Activated CD8-positive, alpha-beta memory T cell treated with anti-CD3 and anti-CD28 coated beads for 24 hours (primary cell): ENCODE measurements around the gene TIGAR.
A peak's percentile ranks its signal among the peaks of the same experiment; 100 is the strongest.

Source experiments
- DNase-seq: peaks from one replicate; pipeline ENCODE4 v3.0.0-alpha.2; 2020

Gene TIGAR

DNA sequence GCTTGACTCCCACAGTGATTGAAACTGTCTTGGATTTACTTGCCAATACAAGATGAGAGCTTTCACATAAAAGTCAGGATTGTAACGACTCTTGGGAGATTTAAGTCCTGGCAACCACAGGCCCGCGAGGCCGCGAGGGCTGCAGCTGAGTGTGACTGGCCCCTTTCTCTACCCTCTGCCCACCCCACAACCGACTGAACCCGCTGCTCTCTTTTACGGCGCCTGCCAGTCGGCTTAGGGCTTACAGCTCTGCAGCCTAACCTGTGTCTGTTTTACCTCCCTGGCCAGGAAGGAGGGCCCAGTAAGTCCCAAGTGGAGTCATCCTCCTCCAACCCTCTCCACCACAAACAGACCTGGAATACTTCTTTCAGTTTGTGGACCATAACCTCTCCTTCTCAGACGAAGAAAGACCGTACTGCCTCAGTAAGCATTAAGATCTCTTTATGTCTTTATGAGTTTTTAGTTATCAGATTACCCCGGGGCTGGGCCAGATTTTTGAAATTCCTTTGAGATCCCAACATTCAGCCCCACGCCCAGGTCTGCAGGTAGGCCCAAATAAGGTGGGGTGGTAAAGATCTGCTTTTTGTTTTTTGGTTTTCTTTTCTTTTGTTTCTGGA, 12.6 kb upstream of the TIGAR start:
- no peak for DNase-seq

DNA sequence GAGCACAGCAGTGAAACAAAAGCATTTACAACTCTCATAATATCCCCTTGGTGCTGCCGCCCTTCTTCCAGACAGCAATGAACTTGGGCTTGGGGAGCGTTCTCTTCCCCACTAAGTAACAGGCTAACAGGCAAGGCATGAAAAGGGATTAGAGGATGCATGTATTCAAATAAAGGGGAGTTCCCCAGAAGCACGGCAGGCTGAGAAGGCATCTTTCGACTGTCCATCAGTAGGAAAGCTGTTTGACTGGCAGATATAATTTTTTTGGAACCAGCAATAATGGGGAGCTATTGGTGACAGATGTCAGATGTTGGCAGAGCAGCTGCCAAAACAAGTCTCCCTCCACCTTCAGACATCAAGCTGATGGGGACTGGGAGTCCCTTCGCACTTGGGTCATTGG, 9.2 kb upstream of the TIGAR start:
- no peak for DNase-seq

DNA sequence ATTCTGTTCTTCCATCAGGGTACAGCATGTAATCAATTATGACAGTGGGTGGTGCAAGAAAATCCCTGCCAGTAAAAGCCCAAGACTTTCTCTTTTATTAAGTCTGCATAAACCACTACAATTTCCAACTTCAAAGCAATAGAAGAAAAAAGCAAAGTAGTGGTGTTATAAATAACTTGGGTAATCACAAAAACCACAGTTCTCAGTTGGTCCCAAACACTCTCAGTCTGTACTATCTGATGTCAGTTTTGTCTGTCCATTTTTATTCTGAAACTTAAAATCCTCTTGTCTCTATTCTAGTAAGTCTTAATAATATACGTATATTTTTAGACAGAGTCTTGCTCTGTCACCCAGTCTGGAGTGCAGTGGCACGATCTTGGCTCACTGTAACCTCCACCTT, 8.8 kb upstream of the TIGAR start:
- DNase-seq: no peak

DNA sequence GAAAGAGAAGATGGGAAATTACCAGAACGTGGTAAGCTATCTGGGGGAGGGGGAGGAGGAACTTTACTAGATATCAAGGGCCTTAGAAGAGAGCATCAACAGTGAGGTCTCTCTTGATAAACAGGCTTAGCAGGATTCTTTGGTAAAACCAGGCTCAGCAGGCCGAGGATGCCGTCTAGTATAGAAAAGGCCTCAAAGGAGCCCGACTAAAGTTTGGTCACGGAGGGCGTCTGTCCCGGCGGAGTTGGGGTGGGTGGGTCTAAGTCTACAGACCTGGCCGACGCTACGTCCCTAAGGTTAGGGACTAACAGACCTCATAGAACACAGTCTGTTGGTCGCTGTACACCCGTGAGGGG, 538 bp upstream of the TIGAR start:
- DNase-seq: no peak

DNA sequence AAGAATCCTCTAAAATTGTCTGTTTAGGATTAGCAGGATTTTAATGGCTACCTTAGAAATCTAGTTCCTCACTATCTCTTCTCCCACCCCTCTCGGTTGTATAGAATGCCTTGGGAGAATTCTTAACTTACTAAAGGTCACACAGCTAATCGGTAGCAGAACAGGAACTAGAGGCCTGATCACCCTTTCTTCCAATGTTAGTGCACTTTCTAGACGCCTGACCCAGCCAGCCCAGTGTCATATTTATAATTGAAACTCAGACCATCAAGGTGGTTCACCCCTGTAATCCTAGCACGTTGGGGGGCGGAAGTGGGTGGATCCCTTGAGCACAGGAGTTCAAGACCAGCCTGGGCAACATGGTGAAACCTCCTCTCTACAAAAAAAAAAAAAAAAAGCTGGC, 1.7 kb downstream of the TIGAR start:
- no peak for DNase-seq

DNA sequence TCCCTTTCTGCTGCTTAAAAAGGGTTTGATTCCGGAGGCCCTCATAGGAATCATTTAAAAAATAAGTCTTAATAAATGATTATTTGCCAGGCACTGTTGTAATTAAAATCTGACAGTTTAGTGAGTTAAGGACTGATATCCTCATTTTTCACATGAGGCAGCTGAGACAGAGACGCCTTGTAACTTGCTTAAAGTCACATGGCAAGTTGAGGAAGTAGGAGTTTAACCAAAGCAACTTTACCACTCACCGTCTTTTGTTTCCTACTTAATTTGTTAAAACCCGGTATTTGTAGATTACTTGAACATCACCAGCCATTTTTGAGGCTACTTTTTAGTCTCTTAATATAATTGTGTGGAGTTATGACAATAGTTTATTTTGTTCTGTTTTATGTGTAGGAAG, 2.4 kb downstream of the TIGAR start:
- no peak for DNase-seq

DNA sequence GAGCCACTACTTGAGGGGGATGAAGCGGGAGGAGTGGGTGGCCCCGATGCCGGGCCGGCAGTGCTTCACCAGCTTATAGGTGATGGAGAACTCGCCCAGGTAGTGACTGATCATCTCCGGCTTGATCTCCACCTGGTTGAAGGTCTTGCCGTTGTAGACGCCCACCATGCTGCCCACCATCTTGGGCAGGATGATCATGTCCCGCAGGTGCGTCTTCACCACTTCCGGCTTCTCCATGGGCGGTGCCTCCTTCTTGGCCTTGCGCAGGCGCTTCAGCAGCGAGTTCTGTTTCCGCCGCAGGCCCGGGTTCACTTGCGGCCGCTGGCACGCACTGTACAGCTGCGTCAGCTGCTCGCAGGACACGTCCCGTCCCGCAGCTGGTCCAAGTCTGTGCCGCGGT, 3.4 kb downstream of the TIGAR start:
- no peak for DNase-seq

DNA sequence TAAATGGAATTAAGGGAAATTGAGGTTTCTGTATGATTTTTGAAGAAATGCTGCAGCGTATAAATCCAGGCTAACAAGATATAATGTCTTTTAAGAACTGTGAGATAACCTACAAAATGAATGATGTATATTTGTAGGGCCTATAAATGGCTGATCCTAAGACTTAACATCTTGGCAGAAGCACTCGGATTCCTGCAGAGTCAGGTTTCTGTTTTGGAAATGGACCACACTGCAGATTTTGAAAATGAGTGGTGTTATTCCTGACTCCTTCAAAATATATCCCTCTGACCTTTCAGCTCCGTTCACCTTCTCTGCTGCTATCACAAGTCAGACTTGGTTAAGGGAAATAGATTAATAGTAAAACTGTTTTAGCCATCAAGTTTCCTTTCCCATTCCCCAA, 5.0 kb downstream of the TIGAR start:
- no peak for DNase-seq

DNA sequence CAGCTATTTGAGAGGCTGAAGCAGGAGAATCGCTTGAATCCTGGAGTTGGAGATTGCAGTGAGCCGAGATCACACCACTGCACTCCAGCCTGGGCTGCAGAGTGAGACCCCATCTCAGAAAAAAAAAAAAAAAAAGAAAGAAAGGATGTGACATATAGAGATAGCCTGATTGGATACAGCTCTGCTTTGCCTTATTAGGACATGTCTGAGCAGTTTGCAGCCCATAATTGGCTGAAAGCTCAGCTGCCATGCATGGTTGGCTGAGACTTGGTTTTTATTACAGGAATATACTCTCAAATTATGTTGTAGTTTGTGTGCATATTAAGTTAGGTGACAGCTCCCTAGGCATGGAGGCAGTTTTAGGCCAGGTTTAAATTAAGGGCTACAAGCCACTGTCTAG, 6.3 kb downstream of the TIGAR start:
- no peak for DNase-seq

DNA sequence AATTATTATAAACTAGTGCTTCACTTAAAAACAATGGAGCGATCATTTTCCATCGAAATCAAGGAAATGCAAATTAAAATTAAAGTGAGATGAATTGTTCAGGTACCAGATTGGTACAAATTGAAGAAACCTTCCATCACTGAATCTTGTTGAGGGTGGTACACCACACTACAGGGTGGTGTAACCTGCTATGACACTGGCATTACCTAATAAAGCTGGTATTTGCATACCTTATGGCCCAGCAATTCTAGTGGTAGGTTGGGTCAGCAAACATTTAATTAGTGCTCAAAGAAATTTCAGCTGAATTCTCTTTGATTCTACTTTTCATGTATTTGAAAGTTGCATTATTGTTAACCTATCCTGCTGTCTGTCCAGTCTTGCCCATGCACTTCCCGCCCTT, 9.2 kb downstream of the TIGAR start:
- DNase-seq: no peak

DNA sequence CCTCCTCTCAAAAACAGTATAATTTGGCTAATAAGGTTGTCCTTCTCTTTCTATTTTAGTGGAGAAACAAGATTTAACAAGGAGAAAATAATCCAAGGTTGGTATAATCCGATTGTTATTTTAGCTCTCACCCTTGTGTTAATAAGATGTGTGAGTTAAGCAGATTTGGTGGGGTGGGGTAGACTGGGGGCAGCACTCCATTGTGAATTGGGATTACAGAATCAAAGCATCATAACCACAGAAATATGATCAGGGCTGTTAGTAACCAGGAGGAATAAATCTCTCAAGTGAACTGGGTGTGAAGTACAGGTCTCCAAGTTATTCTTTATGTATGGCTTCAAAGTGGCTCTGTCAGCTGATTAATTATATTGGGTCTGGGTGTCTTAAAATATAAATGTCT, 10.2 kb downstream of the TIGAR start:
- DNase-seq: no peak

DNA sequence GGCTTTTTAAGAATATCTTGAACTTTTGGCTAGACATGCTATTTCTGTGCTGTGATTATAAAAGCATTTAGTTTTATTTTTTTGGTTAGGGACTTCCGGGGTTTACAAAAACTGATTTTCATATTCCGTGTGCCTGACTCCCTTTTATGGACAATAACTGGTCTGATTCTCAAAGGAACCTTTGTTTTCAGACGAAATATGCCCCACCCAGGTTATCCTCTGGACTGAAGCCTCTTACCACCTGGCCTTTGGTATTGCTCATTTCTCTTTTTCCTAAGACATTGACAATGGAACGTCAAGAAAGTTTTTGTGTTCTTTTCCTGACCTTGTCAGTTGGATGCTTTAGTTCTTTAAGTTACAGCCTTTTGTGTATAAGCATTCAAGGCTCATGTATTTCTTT, 10.8 kb downstream of the TIGAR start:
- DNase-seq: no peak

DNA sequence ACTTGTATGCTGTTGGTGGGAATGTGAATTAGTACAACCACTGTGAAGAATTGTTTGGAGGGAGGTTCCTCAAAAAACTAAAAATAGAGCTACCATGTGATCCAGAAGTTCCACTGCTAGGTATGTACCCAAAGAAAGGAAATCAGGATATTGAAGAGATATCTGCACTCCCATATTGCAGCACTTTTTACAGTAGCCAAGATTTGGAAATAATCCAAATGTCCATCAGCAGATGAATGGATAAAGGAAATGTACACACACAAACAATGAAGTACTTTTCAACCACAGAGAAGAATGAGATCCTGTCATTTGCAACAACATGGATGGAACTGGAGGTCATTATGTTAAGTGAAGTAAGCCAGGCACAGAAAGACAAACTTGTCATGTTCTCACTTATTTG, 25.9 kb downstream of the TIGAR start:
- DNase-seq: no peak

DNA sequence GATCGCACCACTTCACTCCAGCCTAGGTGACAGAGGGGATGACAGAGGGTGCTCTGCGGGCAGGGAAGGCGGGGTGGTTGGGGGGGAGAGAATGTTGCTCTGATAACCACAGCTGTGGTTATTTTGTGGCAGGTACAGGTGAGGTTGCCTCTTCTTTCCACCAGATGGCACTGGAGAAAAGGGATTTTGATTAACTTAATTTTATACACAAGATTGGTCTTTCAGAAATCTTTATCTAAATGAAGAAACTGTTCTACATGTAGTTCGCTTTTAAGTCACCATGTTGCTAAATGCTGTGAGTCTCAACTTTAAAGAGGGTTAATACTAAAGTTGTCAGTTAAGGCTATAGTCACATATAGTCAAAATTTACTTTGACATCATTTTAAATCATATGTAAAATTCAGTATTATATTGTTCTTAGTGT, 32.8 kb downstream of the TIGAR start:
- DNase-seq: peak; percentile 61

DNA sequence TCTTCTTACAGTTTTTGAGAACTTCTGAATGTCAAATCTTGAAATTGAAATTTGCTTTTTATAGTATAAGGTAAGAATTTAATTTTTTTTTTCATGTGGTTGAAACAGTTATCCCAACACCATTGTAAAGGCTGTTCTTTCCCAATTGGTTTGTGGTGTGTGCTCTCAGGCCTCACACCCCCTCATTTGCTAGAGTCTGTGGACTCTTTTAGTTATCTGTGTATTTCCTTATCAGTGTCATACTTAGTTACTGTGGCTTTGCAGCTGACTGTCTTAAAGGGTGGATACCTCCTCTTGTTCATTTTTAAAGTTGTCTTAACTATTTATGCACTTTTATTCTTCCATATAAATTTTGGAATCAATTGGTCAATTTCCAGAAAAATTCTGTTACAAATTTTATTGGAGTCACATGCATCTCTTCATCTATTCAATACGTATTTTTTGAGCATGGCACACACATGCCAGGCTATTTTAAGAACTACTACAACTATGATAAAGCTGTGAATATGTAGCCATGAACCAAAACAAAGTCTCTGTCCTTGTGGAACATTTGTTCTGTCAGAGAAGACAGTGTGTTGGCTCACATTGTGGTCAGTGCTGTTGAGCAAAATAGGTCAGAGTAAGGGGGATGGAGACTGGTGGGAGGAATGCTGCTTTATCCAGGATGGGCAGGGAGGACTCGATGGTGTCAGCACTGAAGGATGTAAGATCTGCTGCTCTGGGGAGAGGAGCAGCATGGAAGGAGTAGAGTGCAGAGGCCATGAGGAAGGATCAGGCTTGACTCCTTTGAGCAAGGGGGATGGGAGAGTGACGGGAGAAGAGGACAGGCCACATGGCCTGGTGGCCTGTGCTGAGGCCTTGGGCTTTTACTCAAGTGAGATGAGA, 34.4 kb downstream of the TIGAR start:
- DNase-seq: no peak

DNA sequence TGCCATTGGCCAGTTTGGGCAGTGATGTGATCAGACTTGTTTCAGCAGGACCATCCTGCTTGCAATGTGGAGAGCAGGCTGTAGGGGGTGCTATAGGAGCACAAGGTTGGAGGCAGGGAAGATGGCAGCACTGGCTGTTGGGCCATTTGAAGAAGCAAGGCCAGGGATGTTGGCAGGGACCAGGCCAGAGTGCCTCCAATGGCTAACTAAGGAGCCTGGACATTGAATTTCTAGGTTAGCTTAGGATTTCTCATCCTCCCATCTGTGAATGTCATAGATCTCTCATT, 35.0 kb downstream of the TIGAR start:
- peak; percentile 73 for DNase-seq

DNA sequence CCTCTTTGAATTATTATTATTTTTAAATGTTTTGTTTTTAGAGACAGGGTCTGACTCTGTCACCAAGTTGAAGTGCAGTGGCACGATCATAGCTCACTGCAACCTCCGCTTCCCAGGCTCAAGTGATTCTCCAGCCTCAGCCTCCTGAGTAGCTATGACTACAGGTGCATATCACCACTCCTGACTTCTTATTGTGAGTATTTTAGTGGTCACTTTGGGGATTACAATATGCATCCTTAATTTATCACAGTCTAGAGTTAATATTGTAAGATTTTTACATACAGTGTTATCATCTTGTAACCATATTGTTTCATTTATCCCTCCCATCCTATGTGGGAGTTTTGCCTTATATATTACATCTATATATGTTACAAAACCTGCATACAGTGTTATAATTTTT, 45.1 kb downstream of the TIGAR start:
- no peak for DNase-seq

DNA sequence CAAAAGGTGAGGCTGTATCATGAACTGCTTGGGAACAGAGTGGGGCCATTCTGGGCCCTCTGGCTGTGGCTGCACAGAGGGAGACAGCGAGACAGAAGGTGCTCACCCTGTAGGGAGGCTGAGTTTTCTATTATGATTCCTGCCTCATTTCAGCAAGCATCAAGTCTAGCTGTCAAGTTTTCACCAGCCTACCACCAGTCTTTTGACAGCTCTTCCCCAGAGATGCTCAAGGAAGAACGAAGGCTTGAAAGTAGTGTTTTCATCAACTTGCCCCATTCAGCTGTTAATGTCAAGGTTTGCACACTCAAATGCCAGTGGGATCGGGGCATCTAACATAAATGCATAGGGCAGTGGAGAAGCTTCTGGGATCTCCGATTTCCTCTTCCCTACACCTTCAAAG, 48.5 kb downstream of the TIGAR start:
- no peak for DNase-seq

DNA sequence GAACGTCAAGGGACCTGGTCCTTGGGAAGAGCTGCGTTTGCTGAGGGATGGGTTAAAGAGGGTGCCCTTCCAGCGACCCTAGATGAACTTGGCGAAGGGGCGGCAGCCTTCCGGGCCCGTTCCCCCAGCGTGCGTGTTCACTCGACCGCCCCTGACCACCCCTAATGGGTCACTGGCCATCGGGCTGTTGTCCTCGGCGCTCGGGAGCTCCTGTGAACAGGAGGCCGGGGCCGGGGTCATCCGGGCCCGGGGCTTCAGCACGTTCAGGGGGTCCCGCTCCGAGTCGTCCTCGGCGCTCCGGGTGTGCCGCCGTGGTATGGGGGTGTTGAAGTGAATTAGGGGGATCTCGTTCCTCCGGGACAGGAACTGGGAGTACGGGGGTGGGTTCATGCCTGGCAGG, 49.3 kb downstream of the TIGAR start:
- no peak for DNase-seq

DNA sequence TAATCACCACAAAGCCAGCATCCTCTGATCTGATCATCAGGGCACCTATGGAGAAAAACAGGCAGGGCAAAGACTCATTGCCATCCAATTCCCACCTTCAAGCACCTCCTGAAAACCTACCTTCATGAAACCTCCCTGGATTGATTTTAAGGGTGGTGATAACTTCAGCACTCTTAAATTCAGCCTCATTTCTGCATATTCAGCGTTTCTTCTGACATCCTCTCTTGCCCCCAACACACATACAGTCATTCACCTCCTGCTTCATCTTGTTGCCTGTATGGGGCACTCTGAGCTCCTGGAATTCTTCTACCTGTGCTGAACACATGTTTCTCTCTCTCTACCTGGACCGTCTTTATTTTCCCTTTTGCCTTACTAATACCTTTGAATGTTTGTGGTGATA, 51.6 kb downstream of the TIGAR start:
- DNase-seq: no peak

DNA sequence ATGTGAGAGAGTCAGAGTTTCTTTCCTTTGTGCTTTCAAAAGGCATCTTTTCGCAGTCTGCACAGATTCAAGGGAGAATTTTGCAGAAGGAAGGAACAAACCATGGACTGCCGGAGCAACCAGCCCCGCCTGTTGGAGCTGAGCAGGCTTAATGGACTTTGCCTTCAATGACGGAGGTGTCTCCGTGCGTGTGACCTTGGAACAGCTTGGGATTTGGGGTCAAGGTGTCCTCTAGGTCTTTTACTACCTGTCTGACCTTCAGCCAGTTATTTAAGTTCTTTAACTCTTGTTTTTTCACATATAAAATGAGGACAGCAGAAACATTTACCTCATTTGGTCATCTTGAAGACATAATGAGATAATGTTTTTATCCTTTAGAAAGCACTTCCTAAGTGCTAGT, 54.4 kb downstream of the TIGAR start:
- no peak for DNase-seq

DNA sequence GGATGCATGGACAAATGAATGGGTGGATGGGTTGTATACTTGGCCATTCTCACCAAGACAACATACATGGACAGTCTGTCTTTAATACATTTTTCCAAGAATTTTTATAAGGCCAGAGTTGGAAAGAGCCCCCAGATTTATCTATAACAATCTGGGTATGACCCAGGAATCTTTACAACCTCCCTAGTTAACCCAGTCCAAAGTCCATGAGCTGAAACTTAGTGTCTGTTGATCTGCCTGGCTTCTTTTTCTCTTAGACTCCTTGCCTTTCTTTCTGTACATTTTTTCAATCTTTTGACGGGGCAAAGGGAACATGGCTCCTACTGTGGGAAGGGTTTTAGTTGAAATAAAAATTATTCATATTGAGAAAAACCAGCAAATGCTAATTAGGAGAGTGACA, 57.8 kb downstream of the TIGAR start:
- DNase-seq: no peak

DNA sequence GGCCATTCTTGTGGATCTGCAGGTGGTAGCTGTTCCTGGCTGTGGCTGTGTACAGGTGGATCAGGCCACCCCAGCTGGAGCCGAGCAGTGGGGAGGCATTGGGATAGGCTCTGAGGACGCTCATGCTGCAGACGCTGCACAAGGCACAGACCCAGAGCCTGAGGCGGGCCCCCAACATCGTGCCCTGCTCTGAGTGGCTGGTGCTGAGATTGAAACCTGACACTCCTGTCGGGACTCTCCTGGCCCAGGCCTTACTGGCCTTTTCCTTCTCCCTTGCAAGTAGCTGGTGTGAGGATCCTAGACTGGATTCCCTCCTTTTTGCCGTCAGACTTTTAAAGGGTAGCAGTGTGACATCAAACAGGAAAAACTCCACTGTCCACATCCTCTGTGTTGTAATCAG, 58.4 kb downstream of the TIGAR start, which contains the start of gene FGF23:
Gene FGF23 (minus strand): TSS at position 308 of the 400 bp plus-strand sequence. CDS start 130 bp downstream, at position 178.
- no peak for DNase-seq

DNA sequence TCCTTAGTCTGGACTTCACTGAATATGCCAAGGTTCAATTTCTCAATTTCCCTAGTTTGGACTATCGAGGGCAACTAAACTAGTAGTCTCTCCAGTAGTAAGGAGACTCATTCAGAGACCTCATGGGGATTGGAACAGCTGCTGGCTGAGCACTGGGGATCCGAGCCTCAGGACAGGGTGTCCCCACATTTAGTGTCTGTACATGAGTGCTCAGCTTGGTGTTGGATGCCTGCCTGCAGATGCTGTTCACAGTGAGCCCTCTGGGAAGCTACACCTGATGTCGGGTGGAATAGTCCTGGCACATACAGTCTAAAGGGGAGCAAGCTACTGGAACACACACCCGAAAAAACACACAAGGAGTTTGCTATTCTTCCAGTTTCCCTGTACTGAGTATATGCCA, 59.3 kb downstream of the TIGAR start:
- no peak for DNase-seq

DNA sequence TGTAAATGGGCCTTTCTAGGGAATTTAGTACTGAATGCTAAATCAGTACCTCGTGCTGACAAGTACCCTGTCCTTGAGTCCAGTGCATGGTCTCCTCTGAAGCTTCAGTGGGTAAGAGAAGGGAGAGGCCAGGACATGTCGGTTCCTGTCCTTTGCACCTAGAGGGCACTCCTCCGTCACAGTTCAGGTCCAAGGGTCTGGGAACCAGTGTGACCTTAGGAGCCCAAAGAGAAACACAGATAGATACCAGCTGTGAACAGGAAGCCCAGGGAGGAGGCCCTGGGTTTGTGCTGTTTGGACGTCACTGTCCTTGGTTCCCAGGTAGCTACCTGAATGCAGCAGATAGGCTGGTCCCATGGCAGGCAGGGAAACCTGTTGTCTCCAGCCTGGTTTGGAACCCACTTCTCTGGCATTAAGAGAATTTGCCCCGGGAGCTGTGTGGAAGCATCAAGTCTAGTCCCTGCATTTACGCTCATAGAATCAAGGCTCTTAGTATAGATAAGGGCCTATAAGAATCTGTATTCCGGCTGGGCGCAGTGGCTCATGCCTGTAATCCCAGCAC, 62.4 kb downstream of the TIGAR start:
- no peak for DNase-seq
